HepG2 (cell line): ENCODE data around the gene RPLP2. TPM values are rescaled to one million over a fixed set of nuclear protein-coding genes. Genes with fewer than 3 reads are reported as not detected.

Experiments
- ATM ChIP-seq: fragments of 450-650 bp; IDR thresholded peaks from 2 replicates; pipeline ENCODE4 v1.7.1; 2017; ENCODE audit warnings: mild to moderate bottlenecking, borderline replicate concordance
- PHF5A ChIP-seq: IDR thresholded peaks from one replicate; pipeline ENCODE4 v1.6.1; 2018; ENCODE audit warnings: low read depth, missing genetic modification reagents; ENCODE audit not compliant: unreplicated experiment
- ZC3H4 ChIP-seq: sonication (generic); formaldehyde crosslinking; IDR thresholded peaks from 2 replicates; pipeline ENCODE4 v1.4.0; 2020; ENCODE audit warnings: missing genetic modification reagents, borderline replicate concordance
- ZNF430 ChIP-seq: sonication (generic); formaldehyde crosslinking; IDR thresholded peaks from 2 replicates; pipeline ENCODE4 v1.9.0; 2021; ENCODE audit warnings: mild to moderate bottlenecking, missing genetic modification reagents
- ZNF451 ChIP-seq: sonication (generic); formaldehyde crosslinking; IDR thresholded peaks from 2 replicates; pipeline ENCODE4 v1.5.0; 2020; ENCODE audit warnings: mild to moderate bottlenecking, missing genetic modification reagents
- ZNF547 ChIP-seq: sonication (generic); formaldehyde crosslinking; IDR thresholded peaks from 2 replicates; pipeline ENCODE4 v1.5.1; 2020; ENCODE audit warnings: mild to moderate bottlenecking, missing genetic modification reagents
- ZNF737 ChIP-seq: sonication (generic); formaldehyde crosslinking; IDR thresholded peaks from 2 replicates; pipeline ENCODE4 v1.5.0; 2020; ENCODE audit warnings: missing genetic modification reagents, mild to moderate bottlenecking, borderline replicate concordance
- ZNF766 ChIP-seq: sonication (generic); formaldehyde crosslinking; IDR thresholded peaks from 2 replicates; pipeline ENCODE4 v1.5.0; 2020; ENCODE audit warnings: missing genetic modification reagents, borderline replicate concordance
- ZNF816 ChIP-seq: sonication (generic); formaldehyde crosslinking; IDR thresholded peaks from 2 replicates; pipeline ENCODE4 v1.8.0; 2022; ENCODE audit warnings: missing genetic modification reagents, mild to moderate bottlenecking, borderline replicate concordance
- ZNF841 ChIP-seq: sonication (generic); formaldehyde crosslinking; IDR thresholded peaks from 2 replicates; pipeline ENCODE4 v1.8.1; 2023; ENCODE audit warnings: missing genetic modification reagents, borderline replicate concordance
- polyA plus RNA-seq, 8 experiments: library from polyadenylated mRNA; depleted of rRNA in 3 of 8; stranded (reverse) in 7 of 8; unstranded in 1 of 8; fragments of >200 nt; fragmentation: Illumina TruSeq in 4 of 8; extraction: Trizol in 4 of 8; gene quantifications; 2 replicates each; pipeline versions ENCODE4 v1.2.1 to v1.2.3, GENCODE V29; 2011 to 2016; ENCODE audit warnings: low read depth in 4 of 8, missing spikeins in 1 of 8, mixed read lengths in 1 of 8; ENCODE audit not compliant: insufficient read depth in 1 of 8
- total RNA-seq, 5 experiments: library from RNA; depleted of rRNA; stranded (reverse); fragments of >200 nt; fragmentation: Illumina TruSeq; extraction: Trizol; gene quantifications; 2 replicates each; pipeline ENCODE4 v1.2.3, GENCODE V29; 2016; ENCODE audit warnings: low read depth in 1 of 5
- TF ChIP-seq, protein P1 (sequence below): sonication (generic); formaldehyde crosslinking; IDR thresholded peaks from 2 replicates; pipeline ENCODE4 v1.5.1; 2020; ENCODE audit warnings: mild to moderate bottlenecking, missing genetic modification reagents, moderate library complexity
- TF ChIP-seq, protein P2 (sequence below): sonication (generic); formaldehyde crosslinking; IDR thresholded peaks from 2 replicates; pipeline ENCODE4 v1.5.0; 2020; ENCODE audit warnings: mild to moderate bottlenecking, missing genetic modification reagents
- TF ChIP-seq, protein P3 (sequence below): sonication (generic); formaldehyde crosslinking; IDR thresholded peaks from 2 replicates; pipeline ENCODE4 v1.9.0; 2021; ENCODE audit warnings: missing genetic modification reagents, mild to moderate bottlenecking, borderline replicate concordance
- TF ChIP-seq, protein P4 (sequence below): sonication (generic); formaldehyde crosslinking; conservative IDR thresholded peaks from 2 replicates; pipeline ENCODE4 v1.8.0; 2022; ENCODE audit warnings: missing genetic modification reagents
- TF ChIP-seq, protein P5 (sequence below): sonication (generic); formaldehyde crosslinking; IDR thresholded peaks from 2 replicates; pipeline ENCODE4 v1.4.0; 2020; ENCODE audit warnings: mild to moderate bottlenecking, missing genetic modification reagents
- TF ChIP-seq, protein P6 (sequence below): sonication (generic); formaldehyde crosslinking; IDR thresholded peaks from 2 replicates; pipeline ENCODE4 v1.4.0; 2020; ENCODE audit warnings: mild to moderate bottlenecking, missing genetic modification reagents
- TF ChIP-seq, protein P7 (sequence below): sonication (generic); IDR thresholded peaks from 2 replicates; pipeline ENCODE4 v1.6.1; 2016; ENCODE audit warnings: low read depth, borderline replicate concordance

RPLP2 gene
- total and polyA plus RNA-seq, 2 of the 13 experiments (the other 11 are each of a cell fraction or from before 2014, with no cell fraction given): 978 to 2,106 TPM

DNA sequence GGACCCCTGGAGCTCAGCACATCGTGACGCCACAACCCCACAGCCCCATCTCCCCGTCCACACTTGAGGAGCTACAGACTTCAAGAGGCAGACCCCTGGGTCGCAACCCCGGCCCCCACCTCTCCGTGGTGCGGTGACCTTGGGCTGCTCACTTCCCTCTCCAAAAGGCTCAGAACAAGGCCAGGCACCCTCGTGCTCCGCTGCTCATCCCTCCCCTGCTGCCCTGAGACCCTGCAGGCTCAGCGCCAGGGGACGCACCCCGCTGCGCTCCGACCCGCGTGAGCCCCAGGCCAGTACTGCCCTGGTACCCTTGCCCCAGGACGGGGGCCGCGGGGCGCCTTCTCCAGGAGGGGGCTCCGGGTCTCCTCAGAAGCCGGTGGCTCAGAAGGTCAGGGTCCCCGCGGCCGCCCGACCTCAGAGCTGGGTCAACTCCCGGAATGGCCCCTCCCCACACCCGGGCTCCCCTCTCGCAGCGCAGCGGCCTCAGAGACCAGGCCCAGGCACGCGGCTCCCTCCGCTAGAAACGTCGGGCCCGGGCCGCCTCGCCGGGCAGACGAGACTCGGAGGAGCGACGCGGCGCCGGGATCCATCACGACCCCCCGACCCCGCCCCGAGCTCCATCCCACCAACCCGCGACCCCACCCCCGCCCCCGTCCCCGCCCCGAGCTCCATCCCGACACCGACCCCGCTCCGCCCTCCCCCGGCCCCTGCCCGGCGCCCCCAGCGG lies 33.0 kb upstream of the RPLP2 start (continued):
- TF ChIP-seq, protein P1, sequence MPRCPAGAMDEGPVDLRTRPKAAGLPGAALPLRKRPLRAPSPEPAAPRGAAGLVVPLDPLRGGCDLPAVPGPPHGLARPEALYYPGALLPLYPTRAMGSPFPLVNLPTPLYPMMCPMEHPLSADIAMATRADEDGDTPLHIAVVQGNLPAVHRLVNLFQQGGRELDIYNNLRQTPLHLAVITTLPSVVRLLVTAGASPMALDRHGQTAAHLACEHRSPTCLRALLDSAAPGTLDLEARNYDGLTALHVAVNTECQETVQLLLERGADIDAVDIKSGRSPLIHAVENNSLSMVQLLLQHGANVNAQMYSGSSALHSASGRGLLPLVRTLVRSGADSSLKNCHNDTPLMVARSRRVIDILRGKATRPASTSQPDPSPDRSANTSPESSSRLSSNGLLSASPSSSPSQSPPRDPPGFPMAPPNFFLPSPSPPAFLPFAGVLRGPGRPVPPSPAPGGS: no peak
- TF ChIP-seq ATM: no peak
- no peak for TF ChIP-seq ZNF737 (CRISPR knock-in tag)
- TF ChIP-seq ZNF841: no peak
- TF ChIP-seq, protein P2, sequence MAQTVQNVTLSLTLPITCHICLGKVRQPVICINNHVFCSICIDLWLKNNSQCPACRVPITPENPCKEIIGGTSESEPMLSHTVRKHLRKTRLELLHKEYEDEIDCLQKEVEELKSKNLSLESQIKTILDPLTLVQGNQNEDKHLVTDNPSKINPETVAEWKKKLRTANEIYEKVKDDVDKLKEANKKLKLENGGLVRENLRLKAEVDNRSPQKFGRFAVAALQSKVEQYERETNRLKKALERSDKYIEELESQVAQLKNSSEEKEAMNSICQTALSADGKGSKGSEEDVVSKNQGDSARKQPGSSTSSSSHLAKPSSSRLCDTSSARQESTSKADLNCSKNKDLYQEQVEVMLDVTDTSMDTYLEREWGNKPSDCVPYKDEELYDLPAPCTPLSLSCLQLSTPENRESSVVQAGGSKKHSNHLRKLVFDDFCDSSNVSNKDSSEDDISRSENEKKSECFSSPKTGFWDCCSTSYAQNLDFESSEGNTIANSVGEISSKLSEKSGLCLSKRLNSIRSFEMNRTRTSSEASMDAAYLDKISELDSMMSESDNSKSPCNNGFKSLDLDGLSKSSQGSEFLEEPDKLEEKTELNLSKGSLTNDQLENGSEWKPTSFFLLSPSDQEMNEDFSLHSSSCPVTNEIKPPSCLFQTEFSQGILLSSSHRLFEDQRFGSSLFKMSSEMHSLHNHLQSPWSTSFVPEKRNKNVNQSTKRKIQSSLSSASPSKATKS (CRISPR knock-in tag): no peak
- TF ChIP-seq ZNF430 (CRISPR knock-in tag): peak; percentile 27; the same call in 1 of the 2 replicates
- TF ChIP-seq ZNF451 (CRISPR knock-in tag): no peak
- TF ChIP-seq ZNF816 (CRISPR knock-in tag): no peak
- TF ChIP-seq, protein P3, sequence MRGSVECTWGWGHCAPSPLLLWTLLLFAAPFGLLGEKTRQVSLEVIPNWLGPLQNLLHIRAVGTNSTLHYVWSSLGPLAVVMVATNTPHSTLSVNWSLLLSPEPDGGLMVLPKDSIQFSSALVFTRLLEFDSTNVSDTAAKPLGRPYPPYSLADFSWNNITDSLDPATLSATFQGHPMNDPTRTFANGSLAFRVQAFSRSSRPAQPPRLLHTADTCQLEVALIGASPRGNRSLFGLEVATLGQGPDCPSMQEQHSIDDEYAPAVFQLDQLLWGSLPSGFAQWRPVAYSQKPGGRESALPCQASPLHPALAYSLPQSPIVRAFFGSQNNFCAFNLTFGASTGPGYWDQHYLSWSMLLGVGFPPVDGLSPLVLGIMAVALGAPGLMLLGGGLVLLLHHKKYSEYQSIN (CRISPR knock-in tag): no peak
- TF ChIP-seq ZC3H4 (CRISPR knock-in tag): no peak
- TF ChIP-seq, protein P4, sequence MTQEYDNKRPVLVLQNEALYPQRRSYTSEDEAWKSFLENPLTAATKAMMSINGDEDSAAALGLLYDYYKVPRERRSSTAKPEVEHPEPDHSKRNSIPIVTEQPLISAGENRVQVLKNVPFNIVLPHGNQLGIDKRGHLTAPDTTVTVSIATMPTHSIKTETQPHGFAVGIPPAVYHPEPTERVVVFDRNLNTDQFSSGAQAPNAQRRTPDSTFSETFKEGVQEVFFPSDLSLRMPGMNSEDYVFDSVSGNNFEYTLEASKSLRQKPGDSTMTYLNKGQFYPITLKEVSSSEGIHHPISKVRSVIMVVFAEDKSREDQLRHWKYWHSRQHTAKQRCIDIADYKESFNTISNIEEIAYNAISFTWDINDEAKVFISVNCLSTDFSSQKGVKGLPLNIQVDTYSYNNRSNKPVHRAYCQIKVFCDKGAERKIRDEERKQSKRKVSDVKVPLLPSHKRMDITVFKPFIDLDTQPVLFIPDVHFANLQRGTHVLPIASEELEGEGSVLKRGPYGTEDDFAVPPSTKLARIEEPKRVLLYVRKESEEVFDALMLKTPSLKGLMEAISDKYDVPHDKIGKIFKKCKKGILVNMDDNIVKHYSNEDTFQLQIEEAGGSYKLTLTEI (CRISPR knock-in tag): no peak
- TF ChIP-seq, protein P5, sequence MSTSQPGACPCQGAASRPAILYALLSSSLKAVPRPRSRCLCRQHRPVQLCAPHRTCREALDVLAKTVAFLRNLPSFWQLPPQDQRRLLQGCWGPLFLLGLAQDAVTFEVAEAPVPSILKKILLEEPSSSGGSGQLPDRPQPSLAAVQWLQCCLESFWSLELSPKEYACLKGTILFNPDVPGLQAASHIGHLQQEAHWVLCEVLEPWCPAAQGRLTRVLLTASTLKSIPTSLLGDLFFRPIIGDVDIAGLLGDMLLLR (CRISPR knock-in tag): peak; percentile 32; the same call in 1 of the 2 replicates
- no peak for TF ChIP-seq PHF5A (CRISPR knock-in tag)
- TF ChIP-seq, protein P6, sequence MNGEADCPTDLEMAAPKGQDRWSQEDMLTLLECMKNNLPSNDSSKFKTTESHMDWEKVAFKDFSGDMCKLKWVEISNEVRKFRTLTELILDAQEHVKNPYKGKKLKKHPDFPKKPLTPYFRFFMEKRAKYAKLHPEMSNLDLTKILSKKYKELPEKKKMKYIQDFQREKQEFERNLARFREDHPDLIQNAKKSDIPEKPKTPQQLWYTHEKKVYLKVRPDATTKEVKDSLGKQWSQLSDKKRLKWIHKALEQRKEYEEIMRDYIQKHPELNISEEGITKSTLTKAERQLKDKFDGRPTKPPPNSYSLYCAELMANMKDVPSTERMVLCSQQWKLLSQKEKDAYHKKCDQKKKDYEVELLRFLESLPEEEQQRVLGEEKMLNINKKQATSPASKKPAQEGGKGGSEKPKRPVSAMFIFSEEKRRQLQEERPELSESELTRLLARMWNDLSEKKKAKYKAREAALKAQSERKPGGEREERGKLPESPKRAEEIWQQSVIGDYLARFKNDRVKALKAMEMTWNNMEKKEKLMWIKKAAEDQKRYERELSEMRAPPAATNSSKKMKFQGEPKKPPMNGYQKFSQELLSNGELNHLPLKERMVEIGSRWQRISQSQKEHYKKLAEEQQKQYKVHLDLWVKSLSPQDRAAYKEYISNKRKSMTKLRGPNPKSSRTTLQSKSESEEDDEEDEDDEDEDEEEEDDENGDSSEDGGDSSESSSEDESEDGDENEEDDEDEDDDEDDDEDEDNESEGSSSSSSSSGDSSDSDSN: peak; percentile 43
- no peak for TF ChIP-seq ZNF547
- TF ChIP-seq, protein P7, sequence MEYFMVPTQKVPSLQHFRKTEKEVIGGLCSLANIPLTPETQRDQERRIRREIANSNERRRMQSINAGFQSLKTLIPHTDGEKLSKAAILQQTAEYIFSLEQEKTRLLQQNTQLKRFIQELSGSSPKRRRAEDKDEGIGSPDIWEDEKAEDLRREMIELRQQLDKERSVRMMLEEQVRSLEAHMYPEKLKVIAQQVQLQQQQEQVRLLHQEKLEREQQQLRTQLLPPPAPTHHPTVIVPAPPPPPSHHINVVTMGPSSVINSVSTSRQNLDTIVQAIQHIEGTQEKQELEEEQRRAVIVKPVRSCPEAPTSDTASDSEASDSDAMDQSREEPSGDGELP: no peak
- TF ChIP-seq ZNF766 (CRISPR knock-in tag): no peak
